Hypothalamus (tissue), 51 donors: ENCODE measurements around the gene SEMA3D.

Source experiments
- DNase-seq, 51 donors: peaks; one replicate each; lab custom pipeline; 2025; lab: John Stamatoyannopoulos, UW

SEMA3D gene

DNA sequence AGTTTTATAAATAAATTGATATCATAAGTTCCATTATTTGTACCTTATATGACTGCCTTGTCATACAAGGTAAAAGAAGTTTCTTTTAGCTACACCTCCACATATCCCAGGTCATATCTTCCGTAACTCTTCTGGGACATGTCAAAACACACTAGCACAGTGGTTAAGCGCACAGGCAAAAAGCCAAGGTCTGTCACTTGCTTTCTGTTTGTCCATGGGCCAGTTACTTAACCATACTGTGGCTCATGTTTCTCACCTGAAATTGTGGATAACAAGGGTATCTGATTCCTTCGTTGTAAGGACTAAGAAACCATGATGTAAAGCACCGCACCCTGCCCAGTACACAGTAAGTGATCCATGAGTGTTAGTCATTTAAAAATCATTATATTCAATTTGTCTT lies 56.2 kb downstream of the SEMA3D start:
- no peak for DNase-seq

DNA sequence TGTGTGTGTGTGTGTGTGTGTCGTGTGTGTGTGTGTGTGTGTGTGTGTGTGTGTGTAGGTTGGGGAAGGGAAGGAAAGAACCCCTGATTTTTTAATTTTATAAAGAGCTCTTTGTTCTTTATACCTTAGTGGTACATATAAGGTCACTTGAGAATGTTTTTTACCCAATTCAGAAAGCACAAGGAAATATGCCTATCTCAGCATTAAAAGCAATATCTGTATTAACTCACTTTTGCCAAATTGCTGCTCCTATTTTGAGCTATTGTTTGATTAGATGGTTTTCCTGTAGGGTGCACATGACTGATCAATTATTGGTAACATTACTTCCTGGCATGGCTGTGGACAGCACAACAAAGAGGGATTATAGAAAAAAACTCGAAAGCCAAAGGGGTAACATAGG lies 60.5 kb downstream of the SEMA3D start:
- DNase-seq, result no peak

DNA sequence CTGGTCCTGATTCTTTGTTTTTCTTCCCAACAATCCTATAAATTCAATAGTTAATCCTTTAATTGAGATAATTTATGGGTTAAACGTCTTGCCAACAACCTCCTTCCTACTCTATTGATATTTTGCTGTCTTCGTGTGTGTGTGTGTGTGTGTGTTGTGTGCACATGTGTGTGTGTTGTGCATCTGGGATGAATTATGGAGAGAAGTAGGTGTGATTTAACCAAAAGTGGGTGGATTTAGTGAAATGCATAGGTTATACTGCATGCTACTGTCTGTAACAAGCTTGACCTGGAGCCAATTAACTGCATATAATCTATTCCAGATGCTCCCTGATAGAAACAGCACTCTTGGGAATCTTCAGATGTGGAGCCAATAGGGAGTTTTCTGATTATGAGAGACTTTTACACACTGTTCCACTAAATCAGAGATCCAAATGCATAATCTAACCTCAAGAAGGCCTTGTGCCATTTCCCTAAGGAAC lies 61.2 kb downstream of the SEMA3D start:
- no peak for DNase-seq

DNA sequence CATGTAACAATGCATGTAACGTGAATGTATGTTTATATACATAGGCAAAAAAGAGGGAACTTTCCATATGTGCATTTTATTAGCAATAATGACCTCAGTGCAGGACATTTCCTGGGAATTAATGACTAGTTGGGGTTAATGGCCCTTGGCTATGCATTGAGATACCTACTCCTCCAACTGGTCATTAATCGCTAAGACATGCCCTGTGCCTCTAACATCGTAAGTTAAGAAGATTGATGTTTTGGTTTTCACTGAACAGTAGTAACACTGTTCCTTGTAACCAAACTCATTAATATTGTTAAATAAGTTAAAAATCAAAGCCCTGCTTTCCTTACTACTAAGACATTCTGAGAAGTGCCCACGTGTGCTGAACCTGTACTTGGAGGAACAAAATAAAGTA lies 61.7 kb downstream of the SEMA3D start:
- DNase-seq, result no peak

DNA sequence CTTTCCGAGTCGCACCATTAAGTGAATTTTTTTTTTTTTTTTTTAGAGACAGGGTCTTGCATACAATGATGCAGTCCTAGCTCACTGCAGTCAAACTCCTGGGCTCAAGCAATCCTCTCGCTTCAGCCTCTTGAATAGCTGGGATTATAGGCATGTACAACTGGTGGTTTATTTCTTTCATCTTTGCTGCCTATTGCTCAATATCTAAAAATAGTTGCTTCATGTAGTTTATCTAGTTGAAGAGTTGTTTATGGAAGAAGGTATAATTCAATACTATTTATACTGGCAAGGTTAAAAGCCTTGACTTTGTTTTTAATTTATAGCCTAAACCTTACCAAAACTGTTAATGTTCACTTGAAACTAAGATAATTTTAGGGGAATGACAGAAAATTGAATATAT lies 66.9 kb downstream of the SEMA3D start:
- no peak for DNase-seq

DNA sequence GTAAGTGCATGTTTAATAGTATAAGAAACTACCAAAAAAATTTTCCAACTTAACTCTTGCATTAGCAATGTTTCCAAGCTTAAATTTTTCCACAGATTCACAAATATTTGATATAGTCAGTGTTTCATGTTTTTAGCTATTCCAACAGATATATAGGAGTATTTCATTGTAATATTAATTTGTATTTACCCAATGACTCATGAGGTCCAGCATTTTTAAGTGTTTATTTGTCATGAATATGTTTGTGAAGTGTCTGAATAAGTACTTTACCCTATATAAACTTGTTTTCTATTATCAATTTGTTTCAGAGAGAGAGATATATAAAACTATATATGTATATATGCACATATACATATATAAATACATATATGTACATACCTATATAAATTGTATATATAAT lies 71.0 kb downstream of the SEMA3D start:
- DNase-seq, result no peak

DNA sequence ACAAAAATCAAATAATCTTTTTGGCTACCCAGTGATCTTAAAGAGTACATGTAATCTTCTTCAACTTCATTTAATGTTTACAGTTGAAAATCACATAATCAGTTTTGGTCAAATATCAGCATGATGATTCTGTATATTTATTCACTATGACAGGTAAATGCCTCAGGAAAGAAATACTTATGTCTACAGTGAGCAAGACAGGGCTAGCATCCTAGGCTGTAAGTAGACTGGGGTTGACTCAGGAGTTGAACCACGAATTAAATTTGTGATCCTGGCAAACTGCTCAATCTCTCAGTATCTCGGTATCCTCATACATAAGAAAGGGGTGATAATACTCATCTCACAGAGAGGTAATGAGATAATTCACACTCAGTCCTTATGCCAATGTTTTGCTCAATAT lies 71.8 kb downstream of the SEMA3D start:
- DNase-seq, result no peak

DNA sequence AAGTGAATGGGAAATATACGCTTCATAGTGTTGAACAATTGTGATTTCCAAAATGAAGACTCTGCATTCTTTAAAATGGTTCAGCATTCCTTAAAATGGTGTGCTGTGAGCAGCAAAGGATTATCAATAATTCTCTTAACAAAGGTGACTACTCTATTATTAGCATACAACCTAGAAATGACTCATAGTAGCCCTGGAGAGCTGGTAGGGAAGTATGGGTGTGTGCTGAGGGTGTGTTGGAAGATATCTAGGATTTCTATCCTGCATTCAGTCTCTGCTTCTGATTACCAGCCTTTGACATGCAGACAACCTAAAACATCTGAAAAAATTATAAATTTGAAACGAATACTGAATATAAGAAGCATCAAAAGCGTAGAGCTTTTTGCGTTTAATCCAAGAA lies 72.5 kb downstream of the SEMA3D start:
- DNase-seq, result no peak

DNA sequence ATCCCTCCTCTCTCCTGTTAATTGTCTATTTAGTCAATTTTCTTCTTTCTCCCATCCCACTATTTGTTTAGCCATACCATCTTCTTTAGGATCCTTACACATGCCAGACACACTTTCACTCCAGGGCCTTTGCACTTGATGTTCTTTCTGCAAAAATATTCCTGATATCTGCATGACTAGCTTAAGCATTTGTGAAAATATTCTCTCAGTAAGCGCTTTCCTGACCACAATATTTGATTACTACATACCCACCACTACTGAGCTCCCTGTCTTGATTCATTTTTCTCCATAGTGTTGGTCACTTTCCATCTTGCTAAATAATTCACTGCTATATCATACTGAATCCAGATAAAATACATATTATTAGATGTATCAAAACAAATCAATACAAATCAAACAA lies 75.1 kb downstream of the SEMA3D start:
- DNase-seq, result no peak

DNA sequence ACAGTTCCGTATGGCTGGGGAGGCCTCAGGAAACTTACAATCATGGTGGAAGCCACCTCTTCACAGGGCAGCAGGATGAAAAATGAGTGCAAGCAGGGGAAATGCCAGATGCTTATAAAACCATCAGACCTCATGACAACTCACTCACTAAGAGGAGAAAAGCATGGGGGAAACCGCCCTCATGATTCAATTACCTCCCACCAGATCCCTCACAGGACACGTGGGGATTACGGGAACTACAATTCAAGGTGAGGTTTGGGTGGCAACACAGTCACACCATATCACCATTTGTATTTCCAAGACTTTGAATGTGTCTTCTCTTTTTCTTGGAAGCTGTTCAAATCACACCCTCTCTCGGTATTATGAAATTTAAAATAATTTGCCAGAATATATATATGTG lies 80.1 kb downstream of the SEMA3D start:
- DNase-seq, result no peak

DNA sequence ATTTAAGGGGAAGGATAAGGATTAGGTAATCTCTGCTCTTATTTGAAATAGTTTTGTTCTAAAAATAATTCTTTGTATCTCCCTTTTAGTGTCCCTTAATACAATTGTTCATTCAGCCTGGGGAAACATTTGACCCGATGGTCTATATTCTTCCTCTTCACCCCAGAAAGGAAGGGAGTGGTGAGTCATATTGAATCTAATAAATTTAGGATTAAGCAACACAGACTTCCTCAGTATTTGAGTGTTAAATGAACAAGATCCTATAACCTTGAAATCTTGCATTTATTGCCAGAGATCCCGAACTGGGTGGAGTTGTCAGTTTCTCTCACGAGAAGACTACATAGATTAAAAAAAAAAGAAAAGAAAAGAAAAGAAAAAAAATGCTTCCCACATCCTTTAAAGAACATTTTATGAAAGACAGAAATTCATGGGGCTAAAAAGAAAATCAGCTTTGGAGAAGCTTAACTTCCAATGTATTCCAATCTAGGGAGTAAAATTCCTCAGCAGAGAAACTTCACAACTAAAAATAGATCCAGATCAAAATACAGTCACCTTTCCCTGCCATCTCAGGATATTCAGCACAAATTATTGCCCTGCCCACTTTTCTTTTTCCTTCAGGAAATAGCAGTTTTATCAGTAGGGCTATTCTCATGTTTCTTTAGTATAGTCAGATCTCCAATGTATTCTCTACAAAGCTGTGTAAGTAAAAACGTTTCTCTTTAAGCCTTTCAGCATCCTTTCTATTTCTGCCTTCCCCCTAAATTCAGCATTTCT lies 82.2 kb downstream of the SEMA3D start:
- no peak for DNase-seq

DNA sequence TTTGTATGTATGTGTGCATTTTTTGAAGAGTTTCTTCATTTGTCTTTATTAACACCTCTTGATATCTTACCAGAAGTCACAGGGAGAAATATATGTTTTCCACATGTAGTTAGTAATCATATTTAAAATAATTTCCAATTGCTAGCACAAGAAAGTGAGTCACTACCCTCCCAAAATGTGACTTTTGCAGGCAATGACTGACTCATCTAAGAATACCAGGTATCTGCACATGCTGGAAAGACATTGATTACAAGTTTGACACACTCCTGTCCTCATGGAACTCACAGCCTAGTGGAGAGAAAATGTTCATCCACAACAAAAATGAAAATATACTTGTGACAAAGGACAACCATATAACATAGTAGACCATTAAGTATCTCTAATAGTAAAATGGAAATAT lies 82.9 kb downstream of the SEMA3D start:
- no peak for DNase-seq

DNA sequence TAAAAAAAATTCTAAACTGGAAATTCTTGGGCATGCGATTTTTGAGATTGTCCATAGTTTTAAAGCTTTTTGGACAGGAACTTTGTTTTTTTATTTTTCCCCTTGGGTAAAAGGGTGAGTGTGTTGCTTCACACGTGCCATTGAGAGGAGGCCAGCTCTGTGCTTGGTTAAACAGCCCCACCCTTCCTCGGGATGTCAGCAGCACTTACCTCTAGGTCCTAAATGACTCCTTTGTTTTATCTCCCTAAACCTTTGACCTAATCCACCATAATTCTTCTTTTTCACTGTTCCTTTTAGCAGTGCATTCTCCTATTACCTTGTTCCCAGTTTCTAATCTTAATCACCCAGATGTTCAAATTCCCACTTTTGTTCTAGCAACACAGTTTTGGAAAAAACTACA lies 83.5 kb downstream of the SEMA3D start:
- no peak for DNase-seq

DNA sequence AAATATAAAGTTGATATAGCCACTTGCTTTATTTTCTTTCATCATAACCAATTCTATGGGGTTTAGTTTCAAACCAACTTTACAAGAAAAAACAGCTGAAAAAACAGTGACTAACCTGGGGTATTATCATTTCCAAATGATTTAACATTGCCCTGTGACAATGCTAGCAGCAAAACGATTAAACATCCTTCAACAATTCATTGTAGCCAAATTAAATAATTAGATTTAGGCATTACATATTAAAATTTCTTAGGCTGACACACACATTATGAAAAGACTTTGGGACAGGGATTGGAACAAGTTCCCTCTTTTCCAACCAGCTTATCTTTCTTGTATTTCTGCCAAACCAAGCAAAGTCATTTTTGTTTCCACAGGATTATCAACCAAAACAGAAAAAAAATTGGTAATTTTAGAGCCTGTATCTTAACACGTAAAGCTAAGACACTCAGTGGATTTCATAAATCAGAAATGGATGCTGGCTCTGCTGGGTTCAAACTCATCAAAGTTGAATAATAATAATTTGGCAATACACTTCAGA lies 84.0 kb downstream of the SEMA3D start:
- DNase-seq, result no peak

DNA sequence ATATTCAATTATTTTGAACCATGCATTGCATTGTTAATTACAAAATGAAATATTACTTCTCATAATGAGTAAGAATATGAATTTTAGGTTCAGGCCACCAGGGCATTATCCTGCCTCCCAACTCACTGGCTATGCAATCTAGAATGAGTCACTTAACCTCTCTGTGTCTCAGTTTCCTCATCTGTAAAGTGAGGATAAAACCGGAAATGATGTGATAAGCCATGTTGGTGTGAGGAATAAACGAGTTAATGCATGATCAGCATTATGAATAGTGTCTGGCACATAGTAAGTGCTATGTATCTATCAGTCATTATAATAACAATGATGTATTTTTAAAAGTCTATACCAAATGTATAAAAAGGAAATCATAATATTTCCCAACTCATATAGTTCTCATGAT lies 85.5 kb downstream of the SEMA3D start:
- no peak for DNase-seq

DNA sequence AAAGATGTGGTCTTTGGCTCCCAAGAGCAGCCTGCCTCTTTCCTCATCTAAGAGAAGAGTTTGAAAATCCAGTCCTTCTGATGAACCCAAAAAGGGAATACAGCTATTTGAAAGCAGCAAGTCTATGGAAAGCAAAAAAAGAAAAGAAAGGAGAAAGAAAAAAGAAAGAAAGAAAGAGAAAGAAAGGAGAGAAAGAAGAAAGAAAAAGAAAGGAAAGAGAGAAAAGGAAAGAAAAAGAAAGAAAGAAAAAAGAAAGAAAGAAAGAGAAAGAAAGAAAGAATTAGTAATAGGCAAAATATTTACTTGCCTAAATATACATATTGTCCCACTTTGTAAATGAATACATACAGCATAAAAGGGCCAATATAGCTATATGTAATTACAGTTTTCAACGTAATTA lies 89.0 kb downstream of the SEMA3D start:
- DNase-seq, result no peak

DNA sequence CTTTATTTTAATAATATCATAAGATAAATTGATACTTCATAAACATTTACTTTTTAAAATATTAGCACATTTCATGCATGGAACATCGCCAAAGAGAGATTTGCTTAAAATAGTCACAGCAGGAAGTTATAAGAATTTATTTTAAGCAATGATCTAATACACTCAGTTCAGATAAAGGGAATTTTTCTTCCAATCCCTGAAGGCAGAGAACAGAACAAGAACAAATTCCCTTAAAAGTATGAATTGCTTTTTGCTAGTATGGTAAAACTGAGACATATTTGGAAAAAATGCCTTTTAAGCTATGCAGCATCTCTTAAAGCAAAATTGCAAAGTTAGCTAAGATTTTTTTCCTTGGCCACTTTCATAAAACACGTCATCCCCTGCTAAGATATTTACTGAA lies 91.0 kb downstream of the SEMA3D start:
- DNase-seq, result no peak

DNA sequence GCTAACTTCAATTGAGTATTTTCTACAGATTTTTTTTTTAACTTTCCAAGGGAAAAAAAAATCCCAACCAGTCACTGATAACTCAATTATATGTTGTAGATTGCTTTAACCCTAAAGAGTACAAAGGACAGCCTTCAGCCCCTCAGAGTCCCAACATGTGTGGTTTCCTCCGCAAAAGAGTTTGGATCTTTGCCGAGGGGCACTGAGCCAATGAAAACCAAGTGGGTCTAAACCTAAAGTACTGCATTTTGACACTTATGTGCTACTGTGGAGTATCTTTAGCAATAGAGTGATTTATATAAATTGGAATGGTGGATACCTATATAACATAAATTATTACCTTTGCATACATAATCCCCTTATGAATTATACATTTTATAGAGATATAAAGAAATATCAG lies 91.5 kb downstream of the SEMA3D start:
- no peak for DNase-seq

DNA sequence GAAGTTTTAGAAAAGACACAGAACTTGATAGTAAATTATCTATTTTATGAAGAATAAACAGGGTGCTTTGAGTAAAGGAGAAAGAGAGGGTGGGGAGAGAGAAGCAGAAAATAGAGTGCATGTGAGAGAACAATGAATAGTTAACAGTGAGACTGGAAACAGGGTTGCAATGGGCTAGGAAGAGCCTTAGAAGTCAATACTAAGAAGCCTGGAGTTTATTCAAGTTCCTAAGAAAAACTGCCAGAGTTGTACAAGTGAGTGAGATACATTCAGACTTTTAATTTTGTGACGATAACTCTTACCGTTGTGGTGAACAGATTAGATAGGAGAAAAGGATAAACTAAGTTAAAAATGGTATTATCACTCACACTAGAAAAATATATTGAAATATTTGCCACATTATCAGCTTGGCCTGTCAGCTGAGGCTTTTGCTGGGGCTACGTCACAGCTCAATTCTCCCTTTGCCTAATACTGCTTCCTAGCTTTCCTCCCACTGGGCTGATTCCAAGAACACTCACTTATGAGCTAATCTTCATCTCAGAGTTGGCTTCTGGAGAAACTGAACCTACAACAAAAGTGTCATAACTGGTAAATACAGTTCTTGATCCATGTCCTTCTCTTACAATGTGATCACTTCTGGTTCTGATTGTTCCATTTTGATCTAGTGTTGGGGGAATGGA lies 92.7 kb downstream of the SEMA3D start:
- no peak for DNase-seq

DNA sequence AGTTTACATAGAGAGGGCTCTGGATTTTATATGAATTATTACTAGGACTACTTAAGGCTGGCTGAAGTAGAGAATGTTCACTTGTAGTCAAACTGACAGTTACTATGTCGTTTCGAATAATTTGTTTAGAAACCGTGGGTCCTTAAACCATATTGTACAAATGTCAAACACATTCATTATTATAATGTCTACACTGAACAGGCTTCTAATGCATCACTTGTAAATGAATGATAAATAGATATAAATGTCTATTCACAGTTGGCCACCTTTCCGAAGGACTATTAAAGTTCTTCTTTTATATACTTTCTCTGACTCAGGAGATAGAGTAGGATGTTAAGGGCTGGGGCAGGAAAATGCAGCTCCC lies 95.3 kb downstream of the SEMA3D start:
- DNase-seq, result no peak

DNA sequence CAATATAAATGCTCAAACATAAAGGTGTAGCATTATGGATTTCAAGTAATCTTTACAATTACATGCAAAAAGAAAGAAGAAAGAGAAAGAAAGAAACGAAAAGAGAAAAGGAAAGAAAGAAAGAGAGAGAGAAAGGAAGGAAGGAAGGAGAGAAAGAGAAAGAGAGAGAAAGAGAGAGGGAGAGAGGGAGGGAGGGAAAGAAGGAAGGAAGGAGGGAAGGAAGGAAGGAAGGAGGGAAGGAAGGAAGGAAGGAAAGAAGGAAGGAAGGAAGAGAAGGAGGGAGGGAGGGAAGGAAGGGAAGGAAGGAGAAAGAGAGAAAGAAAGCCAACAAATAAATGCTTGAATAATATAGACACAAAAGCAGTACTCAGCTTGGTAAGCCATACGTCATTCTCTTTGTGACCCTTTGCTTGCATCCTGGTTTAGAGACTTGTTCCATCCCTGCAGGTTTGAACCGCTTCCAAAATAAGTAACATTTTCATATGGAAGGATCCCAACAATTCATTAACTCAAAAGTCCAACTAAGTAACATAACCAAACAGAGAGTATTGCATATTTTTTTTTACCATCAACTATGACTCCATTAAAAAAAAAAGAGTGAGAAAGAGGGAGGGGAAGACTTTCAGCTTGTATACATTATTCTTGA lies 95.8 kb downstream of the SEMA3D start:
- no peak for DNase-seq

DNA sequence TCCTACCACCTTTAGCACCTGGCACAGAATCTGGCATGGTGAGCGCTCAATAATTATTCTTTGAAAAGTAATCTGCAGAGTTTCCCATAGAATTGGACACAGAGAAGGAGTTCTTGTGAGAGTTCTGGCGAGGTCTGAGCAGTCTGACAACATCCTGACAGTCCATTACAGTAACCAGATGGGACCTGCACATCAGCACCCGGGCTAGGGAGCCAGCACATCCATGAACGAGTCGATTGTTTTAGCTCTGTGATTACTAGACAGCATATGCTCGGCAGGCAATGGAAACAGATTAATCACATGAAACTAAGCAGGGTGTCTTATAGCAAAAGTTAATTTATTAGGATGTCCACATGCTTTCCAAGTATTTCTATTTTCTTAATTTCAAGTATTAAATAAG lies 96.7 kb downstream of the SEMA3D start:
- peak in 1 of 51 donors; percentile 0 for DNase-seq
